Urinary bladder (tissue), 4 donors: ENCODE data around the gene PRRT1. TPM values are rescaled to one million over a fixed set of nuclear protein-coding genes. Genes with fewer than 3 reads are reported as not detected.
A peak's percentile ranks its signal among the peaks of the same experiment; 100 is the strongest.
"Not testable (repeated sequence)": the region's sequence is repeated elsewhere in the genome, so short reads cannot be mapped to it uniquely, and the experiment has no call there.

Source experiments
- DNase-seq: peaks from one replicate; pipeline ENCODE4 v3.0.0-alpha.2; 2015; ENCODE audit errors: extremely low spot score
- H3K27ac ChIP-seq: one replicate; pipeline ENCODE4 v1.5.1; 2013; ENCODE audit warnings: low read depth, mild to moderate bottlenecking, moderate library complexity
- H3K36me3 ChIP-seq: one replicate; pipeline ENCODE4 v1.6.1; 2013; ENCODE audit warnings: mild to moderate bottlenecking, moderate library complexity; ENCODE audit not compliant: insufficient read depth
- H3K4me1 ChIP-seq: one replicate; pipeline ENCODE4 v1.6.1; 2013; ENCODE audit warnings: mild to moderate bottlenecking, moderate library complexity; ENCODE audit not compliant: insufficient read depth
- H3K4me3 ChIP-seq: one replicate; pipeline ENCODE4 v1.5.1; 2013; ENCODE audit warnings: low read depth, low read length
- WGBS: extraction: QIAGEN DNeasy Blood & Tissue Kit; methylation state at CpG from one replicate; pipeline ENCODE4 v1.1.7; 2013; 5-methylcytosine and 5-hydroxymethylcytosine counted together
- polyA plus RNA-seq: library from polyadenylated mRNA; stranded (reverse); fragments of 200-250 nt; gene quantifications from one replicate; pipeline ENCODE4 v1.2.3, GENCODE V29; 2013
- total RNA-seq: library from RNA; depleted of rRNA; stranded (reverse); fragments of >200 nt; gene quantifications from one replicate; pipeline ENCODE4 v1.2.3, GENCODE V29; 2014
- donor health status: healthy with polysubstance abuse.
- donor health status: healthy.

Gene PRRT1
- total and polyA plus RNA-seq, 2 donors = 0.42 to 10.8 TPM

DNA sequence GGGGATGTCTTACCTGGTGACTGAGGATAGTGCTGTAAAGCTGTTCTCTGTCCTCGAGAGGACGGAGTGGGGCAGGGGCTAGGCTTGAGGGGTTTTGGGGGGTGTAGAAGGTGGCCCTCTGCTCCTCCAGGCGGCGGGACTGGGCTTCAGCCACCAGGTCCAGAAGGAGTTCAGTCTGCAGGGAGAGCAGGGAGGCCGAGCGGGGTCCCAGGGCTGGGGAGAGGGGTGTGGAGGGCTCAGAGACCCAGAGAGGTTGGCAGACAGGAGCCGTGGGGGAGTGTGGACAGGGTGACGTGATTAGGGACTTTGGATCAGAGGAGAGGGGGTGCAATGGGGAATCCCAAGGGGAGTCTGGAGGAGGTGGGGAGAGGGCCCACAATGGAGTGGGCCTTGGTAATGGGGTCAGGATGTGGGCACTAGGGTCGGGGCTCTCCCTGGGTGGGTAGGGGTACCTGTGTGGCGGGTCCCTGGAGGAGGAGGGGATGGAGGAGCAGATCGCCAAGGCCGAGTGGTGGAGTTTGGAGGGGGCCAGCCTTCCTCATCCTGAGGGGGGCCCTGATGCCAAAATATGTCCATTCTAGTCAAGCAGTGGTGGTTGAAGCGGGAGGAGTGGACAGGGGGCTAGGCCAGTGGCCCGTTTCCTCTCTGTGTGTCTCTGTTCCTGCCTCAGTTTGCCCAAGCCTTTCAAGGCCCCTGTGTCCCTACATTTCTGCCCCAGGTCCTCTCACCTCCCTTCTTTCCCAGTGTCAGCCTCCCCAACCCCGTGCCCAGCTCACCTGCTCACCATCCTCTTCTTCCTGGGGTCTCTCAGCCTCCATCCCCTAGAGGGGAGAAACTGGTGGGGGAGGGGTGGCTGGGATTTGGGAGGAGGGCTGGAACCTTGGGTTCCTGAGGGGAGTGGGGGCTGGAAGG lies 40.2 kb upstream of the PRRT1 start:
- Histone ChIP-seq H3K36me3 (no peaks in the 10 kb centered on the region), H3K4me3 (peak overlapping the region; percentile 42), H3K4me1 (no peaks in the 10 kb centered on the region), H3K27ac (peak overlapping the region; percentile 90)
- no peak for DNase-seq
- WGBS = 70% methylated on average over 15 of the region's 15 CpGs

DNA sequence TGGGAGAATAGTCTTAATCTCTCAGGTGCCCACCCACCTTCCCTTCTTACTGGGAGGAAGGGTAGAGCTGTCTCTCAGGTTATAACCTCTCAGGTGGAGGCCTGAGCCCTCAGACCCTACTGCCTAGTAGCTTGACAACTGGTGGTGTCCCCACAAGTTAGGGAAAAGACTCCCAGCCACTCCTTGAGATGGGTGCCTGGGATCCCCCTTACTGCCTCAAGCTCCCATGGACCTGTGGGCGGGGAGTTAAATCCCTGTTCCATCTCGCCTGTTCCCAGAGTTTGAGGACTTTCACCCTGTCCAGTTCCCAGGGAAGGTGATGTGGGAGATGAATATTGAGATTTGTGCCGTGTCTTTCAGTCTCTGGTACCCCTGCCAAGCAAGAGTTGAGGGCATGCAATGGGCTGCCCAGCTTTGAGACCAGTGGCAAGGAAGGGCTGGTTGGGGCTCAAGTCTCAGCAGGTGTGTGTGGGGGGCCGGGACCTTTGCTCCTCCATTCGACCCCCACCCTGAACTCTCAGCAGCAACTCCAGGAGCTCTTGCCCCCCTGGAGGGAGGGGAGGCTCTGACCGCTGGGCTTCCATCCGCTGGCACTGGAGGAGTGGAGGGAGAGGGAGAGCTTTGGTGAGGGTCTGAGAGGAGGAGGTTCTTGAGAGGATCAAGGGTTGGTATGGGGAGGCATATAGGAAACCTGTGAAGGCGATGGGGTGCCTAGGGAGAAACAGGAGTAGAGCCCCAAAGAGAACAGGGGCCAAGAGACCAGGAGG lies 39.4 kb upstream of the PRRT1 start:
- Histone ChIP-seq H3K27ac (peak overlapping the region; percentile 96), H3K36me3 (no peaks in the 10 kb centered on the region), H3K4me1 (no peaks in the 10 kb centered on the region), H3K4me3 (peak overlapping the region; percentile 81)
- DNase-seq = no peak
- 74% methylated on average over 8 of the region's 8 CpGs for WGBS

DNA sequence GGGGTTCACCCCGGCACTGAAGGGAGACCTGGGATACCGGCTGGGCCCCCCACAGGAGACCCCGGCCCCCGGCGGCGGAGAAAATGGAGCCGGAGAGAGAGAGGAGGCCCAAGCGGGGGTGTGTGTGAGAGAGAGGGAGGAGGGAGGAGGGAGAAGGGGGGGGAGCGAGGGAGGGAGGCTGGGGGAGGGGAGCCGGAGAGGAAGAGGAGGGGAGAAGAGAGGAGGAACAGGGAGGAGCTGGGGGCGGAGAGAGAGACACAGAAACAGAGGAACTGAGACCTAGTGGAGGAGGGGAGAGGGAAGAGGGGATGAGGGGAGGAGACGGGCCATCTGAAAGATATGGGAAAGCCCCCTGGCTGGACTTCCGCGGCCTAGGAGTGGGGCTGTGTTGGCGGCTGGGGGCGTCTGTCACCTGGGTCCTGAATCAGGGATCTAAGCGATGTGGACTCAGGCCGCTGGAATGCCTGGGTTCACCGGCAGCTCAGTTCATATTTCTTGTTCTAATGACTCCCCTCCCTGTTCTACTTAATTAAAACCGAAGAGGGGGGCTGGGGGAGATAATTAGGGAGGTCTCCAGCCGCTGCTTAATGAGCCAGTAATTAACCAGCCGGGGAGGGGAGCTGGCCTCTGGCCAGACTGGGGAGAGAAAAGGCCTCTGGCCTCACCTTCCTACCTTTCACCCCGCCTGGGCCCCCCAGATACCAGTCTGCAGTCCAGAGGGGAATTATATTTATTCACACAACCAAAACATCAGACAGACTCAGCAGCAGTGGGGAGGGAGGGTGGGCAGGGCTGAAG lies 38.5 kb upstream of the PRRT1 start, which contains the start of gene PBX2:
TSS of gene PBX2 (minus strand) at position 149 of the 798 bp plus-strand sequence. CDS start 287 bp downstream, outside the sequence.
- peak within 1 kb of the TSS; percentile 81 for H3K4me3 ChIP-seq
- peak; percentile 91 for DNase-seq
- peak within 1 kb of the TSS; percentile 96 for H3K27ac ChIP-seq
- H3K4me1 ChIP-seq = no peaks in the 10 kb centered on the region
- WGBS = 2% methylated on average over 23 of the region's 23 CpGs
- H3K36me3 ChIP-seq = no peaks in the 10 kb centered on the region

DNA sequence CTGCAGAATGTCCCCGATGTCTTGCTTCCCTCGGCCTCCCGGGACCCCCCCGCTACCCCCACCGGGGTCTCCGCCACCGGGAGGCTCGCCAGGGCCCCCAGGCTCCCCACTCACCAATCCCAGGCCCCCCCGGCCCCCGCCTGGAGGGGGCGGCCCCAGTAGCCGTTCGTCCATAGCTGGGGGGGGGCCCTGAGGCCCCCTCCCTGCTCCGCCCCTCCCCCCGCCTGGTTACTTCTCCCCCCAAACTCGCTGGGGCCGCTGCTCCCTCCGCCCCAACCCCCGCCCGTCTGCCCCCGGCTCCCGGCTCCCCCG lies 38.0 kb upstream of the PRRT1 start:
- H3K36me3 ChIP-seq = no peaks in the 10 kb centered on the region
- WGBS = 8% methylated on average over 23 of the region's 23 CpGs
- H3K27ac ChIP-seq = peak overlapping the region; percentile 81
- peak overlapping the region; percentile 81 for H3K4me3 ChIP-seq
- H3K4me1 ChIP-seq = no peaks in the 10 kb centered on the region
- no peak for DNase-seq

DNA sequence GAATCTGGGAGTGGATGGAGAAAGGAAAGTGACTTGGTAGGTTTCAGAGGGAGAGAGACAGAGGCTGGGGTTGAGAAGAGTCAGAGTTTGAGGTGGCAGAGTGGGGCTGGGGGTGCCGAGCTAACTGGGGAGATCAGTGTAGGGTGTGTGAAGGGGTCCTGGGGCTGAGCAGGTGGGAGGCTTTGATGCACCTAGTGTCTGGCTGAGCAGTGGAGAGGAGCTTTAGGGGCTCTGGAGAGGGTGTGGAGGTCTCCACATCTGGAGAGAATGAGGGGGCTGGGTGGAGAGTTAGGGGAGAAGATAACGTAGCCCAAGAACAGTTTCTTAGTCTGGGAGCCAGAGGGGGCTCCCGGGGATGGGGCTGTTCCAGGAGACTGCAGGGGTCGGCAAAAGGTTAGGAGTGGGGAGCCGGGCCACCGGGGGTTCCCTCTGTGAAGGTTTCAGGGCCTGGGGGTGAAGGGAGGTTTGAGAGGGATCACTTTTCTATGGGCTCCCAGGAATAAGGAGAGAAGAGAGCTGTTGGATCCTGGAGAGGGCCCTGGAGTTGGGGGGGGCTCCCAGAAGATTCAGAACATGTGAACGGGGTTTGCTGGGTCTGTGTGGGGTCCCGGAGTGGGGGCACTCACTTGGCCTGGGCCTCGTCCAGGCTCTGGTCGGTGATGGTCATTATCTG lies 37.5 kb upstream of the PRRT1 start:
- H3K36me3 ChIP-seq = no peaks in the 10 kb centered on the region
- H3K27ac ChIP-seq = peak overlapping the region; percentile 81
- WGBS = 2% methylated on average over 10 of the region's 10 CpGs
- no peak for DNase-seq
- H3K4me3 ChIP-seq = peak overlapping the region; percentile 81
- no peaks in the 10 kb centered on the region for H3K4me1 ChIP-seq

DNA sequence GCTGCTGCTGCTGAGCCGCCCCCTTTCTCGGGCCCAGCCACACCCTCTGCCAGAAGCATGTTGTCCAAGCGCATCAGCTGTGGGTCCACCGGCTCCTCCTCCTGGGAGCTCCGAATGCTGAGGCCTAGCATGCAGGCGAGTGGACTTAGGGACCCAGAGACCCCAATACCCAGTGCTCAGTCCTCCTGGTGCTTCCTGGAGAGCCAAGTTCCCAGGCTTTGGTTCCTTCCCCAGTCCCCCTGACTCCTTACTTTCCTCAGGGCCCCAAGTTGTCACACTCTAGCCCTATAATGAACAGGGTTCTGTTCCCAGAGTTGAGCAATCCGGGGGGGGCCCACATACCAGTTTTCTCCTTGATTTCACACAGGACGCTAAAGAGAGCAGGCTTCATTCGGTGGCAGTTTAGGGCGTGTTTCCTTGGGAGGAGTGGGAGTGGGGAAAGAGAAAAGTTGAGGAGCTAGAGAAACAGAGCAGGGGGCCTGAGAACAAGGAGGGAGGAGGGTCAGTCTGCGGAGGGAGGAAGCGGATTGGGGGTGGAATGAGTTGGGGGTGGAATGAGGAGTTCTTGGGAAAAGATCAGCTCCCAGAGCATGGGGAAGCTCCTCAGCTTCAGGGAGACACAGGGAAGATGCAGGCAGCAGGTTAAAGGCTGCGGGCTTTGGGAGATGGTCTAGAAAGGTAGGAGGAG lies 36.8 kb upstream of the PRRT1 start:
- DNase-seq = no peak
- peak overlapping the region; percentile 81 for H3K27ac ChIP-seq
- H3K4me1 ChIP-seq = no peaks in the 10 kb centered on the region
- 11% methylated on average over 13 of the region's 13 CpGs for WGBS
- H3K36me3 ChIP-seq = no peaks in the 10 kb centered on the region
- H3K4me3 ChIP-seq = peak overlapping the region; percentile 81

DNA sequence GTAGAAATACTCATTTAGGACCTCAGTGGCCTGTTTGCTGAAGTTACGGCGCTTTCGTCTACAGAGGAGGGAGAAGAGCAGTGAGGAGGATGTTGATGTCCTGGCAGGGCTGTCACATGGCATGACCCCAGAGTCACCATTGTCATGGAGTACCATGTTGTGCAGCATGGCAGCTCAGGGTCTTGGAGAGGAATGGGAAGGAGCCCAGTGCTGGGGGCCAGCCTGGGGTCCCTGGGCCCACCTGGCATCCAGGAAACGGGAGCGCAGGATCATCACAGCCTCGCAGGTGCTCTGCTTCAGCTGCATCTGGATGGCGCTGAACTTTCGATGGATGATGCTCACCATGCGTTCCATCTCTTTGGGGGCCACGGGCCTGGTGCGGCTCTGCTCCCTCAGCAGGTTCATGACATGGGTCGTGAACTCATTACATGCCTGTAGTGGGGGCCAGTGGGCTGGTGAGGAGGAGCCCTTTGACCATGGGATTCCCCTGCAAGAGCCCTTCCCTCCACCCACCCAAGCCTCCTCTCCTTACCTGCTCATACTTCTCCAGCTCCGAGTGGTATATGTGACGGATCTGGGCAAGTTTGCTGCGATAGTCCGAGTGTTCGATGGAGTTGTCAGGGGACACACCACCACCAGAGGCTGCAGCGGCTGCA lies 36.1 kb upstream of the PRRT1 start:
- WGBS = 58% methylated on average over 18 of the region's 18 CpGs
- H3K36me3 ChIP-seq, H3K4me1 ChIP-seq, H3K27ac ChIP-seq, DNase-seq, H3K4me3 ChIP-seq: not testable (repeated sequence)

DNA sequence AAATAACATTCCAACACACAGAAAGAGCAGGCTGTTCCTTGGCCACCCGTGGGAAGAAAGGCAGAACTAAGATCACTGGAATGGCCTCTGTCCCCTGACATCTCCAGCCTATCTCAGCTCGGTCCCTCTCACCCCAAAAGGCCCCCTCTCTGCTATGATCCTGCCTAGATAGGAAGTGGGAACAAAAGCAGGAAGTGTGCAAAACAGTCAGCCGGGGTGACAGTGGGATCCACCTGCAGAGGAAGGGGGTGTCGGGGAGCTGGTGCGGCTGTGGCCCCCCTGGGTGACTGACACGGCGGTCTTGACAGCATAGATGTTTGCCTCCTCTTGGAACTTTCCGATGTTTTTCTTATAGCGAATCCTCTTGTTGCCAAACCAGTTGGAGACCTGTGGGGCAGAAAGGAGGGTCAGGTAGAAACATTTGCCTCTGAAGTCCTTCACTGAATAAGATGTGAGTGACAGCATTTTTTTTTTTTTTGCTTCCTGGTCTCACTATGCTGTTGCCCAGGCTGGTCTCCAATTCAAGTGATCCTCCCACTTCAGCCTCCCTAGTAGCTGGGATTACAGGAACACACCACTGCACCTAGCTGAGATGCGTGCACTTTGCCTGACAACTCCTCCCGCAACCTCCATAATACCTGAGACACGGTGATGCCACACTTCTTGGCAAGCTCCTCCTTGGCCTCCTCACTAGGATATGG lies 35.4 kb upstream of the PRRT1 start:
- H3K36me3 ChIP-seq = no peaks in the 10 kb centered on the region
- no peak for DNase-seq
- H3K4me1 ChIP-seq = no peaks in the 10 kb centered on the region
- no peak overlapping the region for H3K27ac ChIP-seq
- WGBS = 66% methylated on average over 12 of the region's 12 CpGs
- H3K4me3 ChIP-seq = no peak overlapping the region

DNA sequence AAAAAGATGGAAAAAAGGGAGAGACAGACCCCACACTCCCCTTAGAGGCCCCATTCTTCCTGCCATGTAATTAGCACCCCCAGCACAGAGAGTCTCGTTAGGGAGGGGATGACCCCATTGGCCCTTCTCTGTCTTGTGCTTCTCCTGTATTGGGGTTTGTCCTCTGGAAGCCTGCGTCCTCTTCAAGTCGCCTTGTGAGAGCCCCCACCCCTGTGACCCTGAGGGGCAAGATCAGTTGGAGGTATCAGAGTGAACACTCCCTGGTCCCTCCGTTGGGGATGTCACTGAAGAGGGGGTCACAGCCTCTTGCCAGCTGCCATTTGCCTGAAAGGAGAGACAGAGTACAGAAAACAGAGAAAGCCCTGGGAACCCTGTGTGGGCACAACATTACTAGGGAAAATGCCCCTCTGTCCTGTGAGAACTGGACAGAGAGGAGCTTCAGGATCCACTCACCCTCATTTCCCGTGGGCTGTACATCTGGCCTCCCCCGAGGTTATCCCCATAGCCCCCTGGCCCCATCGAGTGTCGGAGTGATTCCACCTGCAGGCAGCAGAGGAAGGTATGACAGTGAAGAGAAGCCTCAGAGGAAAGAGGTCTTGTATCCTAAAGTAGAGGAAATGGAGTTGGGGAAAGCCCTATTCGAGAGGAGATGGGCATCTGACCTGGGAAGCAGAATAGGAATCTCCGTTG lies 34.6 kb upstream of the PRRT1 start:
- H3K4me1 ChIP-seq = not testable (repeated sequence)

DNA sequence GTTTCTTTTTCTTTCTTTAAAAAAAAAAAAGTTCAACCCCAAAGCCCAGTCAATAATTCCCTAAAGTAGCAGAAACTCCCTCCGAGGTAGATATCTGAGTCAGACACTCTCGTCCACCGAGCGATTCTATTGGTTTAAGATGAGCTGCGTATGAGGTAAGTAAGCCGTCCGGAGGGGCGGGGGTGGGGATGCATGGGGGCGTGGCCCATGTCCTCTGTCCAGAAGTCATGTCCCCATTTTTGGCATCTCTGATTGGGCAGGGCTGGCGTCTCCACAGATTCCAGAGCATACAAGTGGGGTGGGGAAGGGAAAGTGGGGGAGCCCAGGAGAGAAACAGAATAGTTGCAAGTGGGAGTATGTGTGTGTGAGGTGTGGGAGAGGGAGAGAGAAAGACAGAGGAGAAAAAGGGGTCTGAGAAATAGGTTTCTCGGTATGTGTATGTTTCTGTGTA lies 34.0 kb upstream of the PRRT1 start:
- H3K4me1 ChIP-seq, DNase-seq, H3K4me3 ChIP-seq, H3K27ac ChIP-seq, H3K36me3 ChIP-seq: not testable (repeated sequence)
- 17% methylated on average over 11 of the region's 11 CpGs for WGBS

More for the DNA sequence above, 34.6 kb upstream of the PRRT1 start:
- H3K4me3 ChIP-seq, DNase-seq, H3K36me3 ChIP-seq, H3K27ac ChIP-seq: not testable (repeated sequence)
- 60% methylated on average over 10 of the region's 10 CpGs for WGBS

DNA sequence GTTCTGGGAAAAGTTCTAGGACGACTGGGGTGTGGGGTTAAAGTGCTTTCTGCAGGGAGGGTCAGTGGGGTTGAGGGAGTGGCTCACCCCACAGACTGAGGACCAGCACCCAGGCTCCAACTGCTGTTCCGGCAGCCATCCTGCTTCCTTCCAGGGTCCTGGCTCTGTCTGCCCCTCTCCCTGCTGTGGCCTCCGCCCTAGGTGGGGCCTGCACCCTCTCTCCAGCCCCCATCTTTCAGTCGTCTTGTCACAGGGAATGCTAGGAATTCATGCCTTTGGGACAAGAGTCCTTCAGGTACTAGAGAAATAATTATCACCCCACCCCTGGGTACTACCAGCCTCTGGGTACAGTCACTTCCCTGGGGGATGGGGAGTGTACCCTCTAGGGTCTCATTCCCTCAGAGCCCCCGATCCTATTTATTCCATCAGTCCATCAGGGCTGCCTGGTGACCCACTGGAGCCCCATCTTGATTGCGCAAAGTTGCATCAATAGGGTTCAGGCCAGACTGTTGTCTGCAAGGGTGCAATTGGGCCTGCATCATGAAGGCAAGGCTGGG lies 32.4 kb upstream of the PRRT1 start, which contains the start of gene AGER:
TSS of gene AGER (minus strand) at position 170 of the 557 bp plus-strand sequence. CDS start at position 139, 31 bp downstream.
- Histone ChIP-seq H3K4me1 (no peaks in the 10 kb centered on the region), H3K27ac (no peak within 1 kb of the TSS), H3K4me3 (no peak within 1 kb of the TSS), H3K36me3 (no peaks in the 10 kb centered on the region)
- DNase-seq = no peak
- 69% methylated on average over 6 of the region's 6 CpGs for WGBS
